HG03039 (cell line): ENCODE measurements around the gene SSRP1.

Source experiments
- ATAC-seq: cut with Tn5 transposase; IDR thresholded peaks from one replicate; pipeline ENCODE4 v1.9.1; 2021; ENCODE audit warnings: mild to moderate bottlenecking, moderate library complexity; ENCODE audit not compliant: unreplicated experiment

The SSRP1 gene

GRCh38 chr11:57276169-57276970 is 59.3 kb downstream of the SSRP1 start:
- ATAC-seq, result no peak
